ENCODE measurements around the gene HAUS3. TPM values are rescaled to one million over a fixed set of nuclear protein-coding genes. Genes with fewer than 3 reads are reported as not detected.

The HAUS3 gene
- total and polyA plus RNA-seq, 2 of the 8 experiments (the other 6 are each of a cell fraction or from before 2014, with no cell fraction given) = 3.2 to 14.8 TPM

DNA sequence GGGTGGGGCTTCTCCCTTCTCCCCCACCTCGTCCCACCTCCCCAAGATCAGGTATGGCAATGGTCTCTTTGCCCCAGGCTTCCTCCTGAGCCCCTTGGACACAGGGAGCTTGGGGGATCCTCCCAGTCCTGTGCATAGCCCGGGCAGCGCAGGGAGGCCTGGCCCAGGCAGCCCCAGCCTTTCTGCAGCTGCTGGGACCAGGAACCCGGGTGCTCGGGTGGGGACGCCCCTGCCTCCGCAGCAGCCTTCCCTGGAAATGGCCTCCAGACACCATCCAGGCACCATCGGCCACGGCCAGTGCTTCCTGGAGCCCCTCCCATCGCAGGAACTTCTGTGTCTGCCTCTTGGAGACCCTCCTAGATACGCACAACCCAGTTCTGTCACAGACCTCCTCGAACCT is 25.9 kb upstream of the HAUS3 start:
- no peak overlapping the region for H4K5ac ChIP-seq (ENCODE audit: insufficient read length, low read depth, low read length)
- H3K23ac ChIP-seq (ENCODE audit: insufficient read length) = no peak overlapping the region
- H3K18ac ChIP-seq (ENCODE audit: extremely low read depth, low read length) = no peak overlapping the region
- no peak overlapping the region for H3K9ac ChIP-seq (replicated peaks in 1 of 4; ENCODE audit: extremely low read depth in 1 of 4, low read depth in 3 of 4, low read length in 3 of 4)
- peaks cover 0 to 1% of the 10 kb centered on the region in 2 experiments for H4K20me1 ChIP-seq (replicated peaks in 1 of 2; ENCODE audit: control insufficient read depth in 1 of 2, insufficient read depth in 2 of 2, low read length in 2 of 2)
- H3K36me3 ChIP-seq (ENCODE audit: control insufficient read depth in 2 of 4, insufficient read depth in 4 of 4, low read length in 3 of 4) = no peaks in the 10 kb centered on the region
- H2BK5ac ChIP-seq (ENCODE audit: low read depth, low read length) = no peak overlapping the region
- H4K91ac ChIP-seq (replicated peaks; ENCODE audit: insufficient read length, low read length) = no peak overlapping the region
- 0 out of 2 replicates have a peak overlapping the region, but pooled peaks have one; percentile 31 for H2BK15ac ChIP-seq (ENCODE audit: low read length)
- H3K23me2 ChIP-seq (ENCODE audit: low read depth, low read length) = no peaks in the 10 kb centered on the region; the same call in 1 of the 2 replicates
- no peak overlapping the region for H3K4ac ChIP-seq (replicated peaks; ENCODE audit: insufficient read length, low read depth, low read length)
- TF ChIP-seq SP2 (IDR thresholded peaks at IDR 0.05; ENCODE audit: low read length) (no peak), CBX5 (IDR thresholded peaks at IDR 0.05; ENCODE audit: low read depth, low read length) (no peak), SP1 (IDR thresholded peaks at IDR 0.05; ENCODE audit: low read depth, low read length) (no peak), POU5F1 (IDR thresholded peaks at IDR 0.05; ENCODE audit: low read depth, low read length) (no peak), CEBPB (IDR thresholded peaks at IDR 0.05; ENCODE audit: low read depth, low read length) (no peak), TCF12 (IDR thresholded peaks at IDR 0.05; ENCODE audit: low read depth, low read length) (no peak), BACH1 (IDR thresholded peaks at IDR 0.05; ENCODE audit: low read length) (no peak), YY1 (IDR thresholded peaks at IDR 0.05; ENCODE audit: low read depth, low read length) (no peak), EGR1 (IDR thresholded peaks at IDR 0.05; ENCODE audit: borderline replicate concordance, low read depth, low read length) (no peak), ZNF274 (IDR thresholded peaks at IDR 0.05; ENCODE audit: borderline replicate concordance, extremely low read depth, low read length) (no peak), TAF7 (optimal IDR thresholded peaks at IDR 0.05; ENCODE audit: borderline replicate concordance, low read depth, low read length) (no peak), POLR2AphosphoS5 (IDR thresholded peaks at IDR 0.05; ENCODE audit: low read depth, low read length) (no peak), RBBP5 (IDR thresholded peaks at IDR 0.05; ENCODE audit: borderline replicate concordance, low read depth, low read length) (no peak)
- TF ChIP-seq, protein P1, sequence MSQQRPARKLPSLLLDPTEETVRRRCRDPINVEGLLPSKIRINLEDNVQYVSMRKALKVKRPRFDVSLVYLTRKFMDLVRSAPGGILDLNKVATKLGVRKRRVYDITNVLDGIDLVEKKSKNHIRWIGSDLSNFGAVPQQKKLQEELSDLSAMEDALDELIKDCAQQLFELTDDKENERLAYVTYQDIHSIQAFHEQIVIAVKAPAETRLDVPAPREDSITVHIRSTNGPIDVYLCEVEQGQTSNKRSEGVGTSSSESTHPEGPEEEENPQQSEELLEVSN (IDR thresholded peaks at IDR 0.05) = no peak
- no peak overlapping the region for H3K56ac ChIP-seq (replicated peaks; ENCODE audit: insufficient read length, low read depth, low read length)
- no peak overlapping the region for H2AFZ ChIP-seq (ENCODE audit: low read length)
- no peak overlapping the region for H2BK20ac ChIP-seq (ENCODE audit: low read length)
- WGBS, 2 experiments (ENCODE audit: extremely low coverage in 1 of 2, insufficient coverage in 1 of 2, insufficient read length in 1 of 2, insufficient replicate concordance in 2 of 2, low coverage in 1 of 2, low lambda C conversion rate in 2 of 2, missing lambda C conversion rate in 1 of 2) = 92% methylated on average over 11 of the region's 12 CpGs; no CpG with 5 or more reads in 1 of the 2 experiments
- peaks cover 0 to 14% (median 10%) of the 10 kb centered on the region in 4 experiments; a peak in 5 of 7 replicates for H3K4me1 ChIP-seq (replicated peaks in 1 of 4; ENCODE audit: control insufficient read depth in 3 of 4, insufficient read depth in 4 of 4, low read length in 3 of 4)
- H3K9me3 ChIP-seq (ENCODE audit: insufficient read depth in 2 of 2, low read depth in 1 of 2, low read length in 1 of 2) = no peaks in the 10 kb centered on the region
- H4K8ac ChIP-seq (ENCODE audit: extremely low read depth, insufficient read depth, low read length) = no peak overlapping the region
- H3K4me2 ChIP-seq (ENCODE audit: insufficient read depth in 1 of 2, low read depth in 2 of 2, low read length in 2 of 2) = no peak overlapping the region
- H3K27me3 ChIP-seq (replicated peaks in 1 of 4; ENCODE audit: control insufficient read depth in 3 of 4, extremely low read depth in 1 of 4, insufficient read depth in 3 of 4, low read length in 3 of 4) = no peaks in the 10 kb centered on the region
- H3K27ac ChIP-seq (ENCODE audit: low read depth, low read length) = no peak overlapping the region
- FAIRE-seq = no peak
- no peaks in the 10 kb centered on the region for H3K79me1 ChIP-seq (ENCODE audit: low read depth, low read length)
- H3K79me2 ChIP-seq (ENCODE audit: control insufficient read depth in 1 of 2, insufficient read depth in 2 of 2, low read length in 2 of 2) = no peaks in the 10 kb centered on the region
- no peak overlapping the region for H2BK12ac ChIP-seq (ENCODE audit: low read depth, low read length)
- ChIA-PET CTCF (ENCODE audit: partially characterized antibody) (no interaction called here), POLR2A (ENCODE audit: partially characterized antibody) (no interaction called here)
- no peak overlapping the region for H2AK5ac ChIP-seq (ENCODE audit: low read depth, low read length)
- no peak for DNase-seq (ENCODE audit: low read depth in 1 of 2, low spot score in 2 of 2)
- H3K14ac ChIP-seq (ENCODE audit: insufficient read length) = no peak overlapping the region
- H2BK120ac ChIP-seq (replicated peaks; ENCODE audit: low read depth, low read length) = no peak overlapping the region
- no peak overlapping the region for H3K4me3 ChIP-seq (ENCODE audit: extremely low read depth in 1 of 4, insufficient read depth in 2 of 4, low read depth in 3 of 4, low read length in 4 of 4)
